GM19467 (cell line): ENCODE results near the gene MMP17.

Source experiments
- ATAC-seq: cut with Tn5 transposase; IDR thresholded peaks from one replicate; pipeline ENCODE4 v1.9.1; 2021; ENCODE audit warnings: mild to moderate bottlenecking, moderate library complexity; ENCODE audit not compliant: unreplicated experiment

MMP17 gene

GRCh38 chr12:131829791-131830334, 1.7 kb downstream of the MMP17 start:
- ATAC-seq, result no peak

DNA sequence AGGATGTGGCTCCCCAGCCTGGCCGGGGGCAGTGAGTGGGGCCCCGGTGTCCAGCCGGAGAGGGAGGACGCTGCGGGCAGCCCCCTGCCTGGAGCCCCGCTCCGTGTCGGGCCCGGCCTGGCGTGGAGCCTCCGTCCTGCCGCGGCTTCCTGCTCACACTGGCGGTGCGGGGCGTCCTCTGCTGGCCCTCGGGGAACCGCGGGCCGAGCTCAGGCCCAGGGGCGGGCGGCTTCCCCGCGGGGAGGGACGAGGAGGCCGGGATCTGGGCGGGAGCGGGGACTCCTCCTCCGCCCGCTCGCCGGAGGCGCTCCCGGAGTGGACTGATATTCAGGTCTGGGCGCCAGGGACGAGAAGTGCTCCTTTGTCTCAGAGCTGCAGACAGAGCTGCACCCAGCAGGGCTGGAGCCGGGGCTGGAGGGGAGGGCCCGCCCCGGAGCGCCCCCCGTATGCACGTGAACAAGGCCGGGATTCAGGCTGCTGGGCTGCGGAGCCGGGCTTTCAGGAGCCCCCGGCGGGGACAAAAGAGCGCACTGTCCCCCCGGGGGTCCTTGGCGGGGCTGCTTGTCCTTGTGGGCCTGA, 2.2 kb downstream of the MMP17 start:
- no peak for ATAC-seq

- no peak for ATAC-seq
Observed at GRCh38 chr12:131830914-131831571, 2.9 kb downstream of the MMP17 start.

DNA sequence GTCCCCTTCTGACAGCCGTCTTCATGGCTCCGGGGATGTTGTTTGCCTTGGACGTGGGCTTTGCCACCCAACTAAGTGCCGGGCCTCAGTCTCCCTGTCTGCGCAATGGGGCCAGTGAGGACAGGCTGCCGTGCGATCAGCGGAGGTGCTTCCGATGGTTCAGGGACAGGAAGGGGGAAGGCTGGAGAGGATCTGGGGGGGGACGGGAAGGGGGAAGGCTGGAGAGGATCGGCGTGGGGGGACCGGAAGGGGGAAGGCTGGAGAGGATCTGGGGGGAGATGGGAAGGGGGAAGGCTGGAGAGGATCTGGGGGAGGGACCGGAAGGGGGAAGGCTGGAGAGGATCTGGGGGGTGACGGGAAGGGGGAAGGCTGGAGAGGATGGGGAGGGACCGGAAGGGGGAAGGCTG, 3.4 kb downstream of the MMP17 start:
- ATAC-seq, result no peak

GRCh38 chr12:131832321-131833231, 4.4 kb downstream of the MMP17 start:
- no peak for ATAC-seq

- no peak for ATAC-seq
Observed at GRCh38 chr12:131833288-131833895, 5.2 kb downstream of the MMP17 start.

GRCh38 chr12:131833896-131834641, 5.9 kb downstream of the MMP17 start:
- no peak for ATAC-seq

- ATAC-seq, result no peak
Observed at GRCh38 chr12:131834798-131835615, 6.8 kb downstream of the MMP17 start.

GRCh38 chr12:131835616-131836171, 7.5 kb downstream of the MMP17 start:
- ATAC-seq, result no peak

GRCh38 chr12:131836193-131836592, 8.0 kb downstream of the MMP17 start:
- ATAC-seq, result no peak

DNA sequence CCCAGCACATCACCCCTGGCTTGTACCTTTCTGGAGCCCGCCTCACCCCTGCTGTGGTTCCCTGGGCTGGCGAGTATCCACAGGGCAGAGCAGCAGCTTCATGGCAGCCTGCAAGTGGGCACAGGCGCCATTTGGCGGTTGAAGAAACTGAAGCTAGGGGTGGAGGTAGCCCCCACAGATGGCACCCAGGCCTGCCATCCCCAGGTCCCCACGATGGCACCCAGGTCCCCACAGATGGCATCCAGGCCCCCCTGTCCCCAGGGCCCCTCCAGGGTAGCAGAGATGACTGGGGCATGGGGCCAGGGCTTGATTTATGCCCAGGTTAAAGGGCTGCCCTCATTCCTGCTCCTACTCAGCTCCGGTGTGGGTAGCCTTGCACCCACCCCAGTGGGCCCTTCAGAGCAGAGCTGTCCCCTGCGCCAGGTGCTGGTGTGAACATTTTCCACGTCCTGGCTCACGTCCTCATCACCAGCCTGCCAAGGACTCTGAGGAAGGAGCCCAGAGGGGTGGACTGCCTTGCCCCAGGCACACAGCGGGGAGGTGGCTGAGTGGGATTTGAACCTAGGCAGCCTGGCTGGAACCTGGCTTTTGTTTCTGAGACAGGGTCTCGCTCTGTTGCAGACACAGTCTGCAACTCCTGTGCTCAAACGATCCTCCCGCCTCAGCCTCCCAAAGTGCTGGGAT, 8.7 kb downstream of the MMP17 start:
- ATAC-seq, result no peak

- no peak for ATAC-seq
Observed at GRCh38 chr12:131840643-131841416, 12.6 kb downstream of the MMP17 start.

DNA sequence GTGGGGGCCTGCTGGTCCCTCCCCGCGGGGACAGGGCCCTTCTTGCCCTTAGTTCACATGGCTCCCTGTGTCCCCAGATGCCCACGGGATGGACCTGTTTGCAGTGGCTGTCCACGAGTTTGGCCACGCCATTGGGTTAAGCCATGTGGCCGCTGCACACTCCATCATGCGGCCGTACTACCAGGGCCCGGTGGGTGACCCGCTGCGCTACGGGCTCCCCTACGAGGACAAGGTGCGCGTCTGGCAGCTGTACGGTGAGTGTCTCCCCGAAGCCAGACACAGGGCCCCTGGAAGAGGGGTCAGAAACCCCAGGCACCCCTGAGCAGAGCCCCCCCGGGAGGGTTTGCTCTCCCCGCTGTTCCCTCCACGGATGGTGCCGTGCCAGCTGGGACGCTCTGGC, 13.4 kb downstream of the MMP17 start:
- no peak for ATAC-seq

- no peak for ATAC-seq
Observed at GRCh38 chr12:131842169-131842568, 14.0 kb downstream of the MMP17 start.

GRCh38 chr12:131843527-131843926, 15.3 kb downstream of the MMP17 start:
- ATAC-seq, result no peak

GRCh38 chr12:131844140-131844539, 15.9 kb downstream of the MMP17 start:
- ATAC-seq, result no peak

DNA sequence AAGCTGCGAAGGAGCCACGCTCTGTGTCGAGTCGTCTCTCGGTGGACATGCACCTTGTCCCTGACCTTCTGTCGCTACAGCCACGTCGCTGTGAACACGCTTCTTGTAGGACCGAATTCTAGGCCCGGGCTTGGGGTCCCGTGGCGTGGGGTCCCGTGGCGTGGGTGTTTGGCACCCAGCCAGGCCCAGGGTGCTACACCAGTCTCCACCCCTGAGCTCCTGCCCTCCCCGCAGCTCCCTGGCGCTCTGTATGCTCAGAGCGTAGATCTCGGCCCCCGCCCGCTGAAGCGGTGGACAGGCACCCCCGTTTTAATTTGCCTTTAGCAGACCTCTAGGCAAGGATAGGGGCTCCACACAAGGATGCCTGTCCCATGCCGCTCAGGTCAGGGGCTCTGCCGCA, 16.5 kb downstream of the MMP17 start:
- no peak for ATAC-seq

DNA sequence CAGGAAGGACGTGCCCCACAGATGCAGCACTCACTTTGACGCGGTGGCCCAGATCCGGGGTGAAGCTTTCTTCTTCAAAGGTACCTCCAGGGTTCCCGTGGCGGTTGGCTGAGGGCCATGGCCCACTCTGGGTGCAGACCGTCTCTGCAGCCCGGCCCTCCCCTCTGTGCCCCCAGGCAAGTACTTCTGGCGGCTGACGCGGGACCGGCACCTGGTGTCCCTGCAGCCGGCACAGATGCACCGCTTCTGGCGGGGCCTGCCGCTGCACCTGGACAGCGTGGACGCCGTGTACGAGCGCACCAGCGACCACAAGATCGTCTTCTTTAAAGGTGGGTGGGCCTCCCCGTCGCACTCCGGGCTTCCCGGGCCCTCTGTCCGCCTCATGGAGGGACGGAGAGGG, 16.9 kb downstream of the MMP17 start:
- ATAC-seq, result no peak
